Left forelimb (tissue), 1 donor: ENCODE results near the gene LRRC73.
A peak's percentile ranks its signal among the peaks of the same experiment; 100 is the strongest.
"Not testable (repeated sequence)": the region's sequence is repeated elsewhere in the genome, so short reads cannot be mapped to it uniquely, and the experiment has no call there.

Source experiments
- DNase-seq: peaks from one replicate; pipeline ENCODE4 v3.0.0-alpha.2; 2018; ENCODE audit warnings: low spot score

The LRRC73 gene

DNA sequence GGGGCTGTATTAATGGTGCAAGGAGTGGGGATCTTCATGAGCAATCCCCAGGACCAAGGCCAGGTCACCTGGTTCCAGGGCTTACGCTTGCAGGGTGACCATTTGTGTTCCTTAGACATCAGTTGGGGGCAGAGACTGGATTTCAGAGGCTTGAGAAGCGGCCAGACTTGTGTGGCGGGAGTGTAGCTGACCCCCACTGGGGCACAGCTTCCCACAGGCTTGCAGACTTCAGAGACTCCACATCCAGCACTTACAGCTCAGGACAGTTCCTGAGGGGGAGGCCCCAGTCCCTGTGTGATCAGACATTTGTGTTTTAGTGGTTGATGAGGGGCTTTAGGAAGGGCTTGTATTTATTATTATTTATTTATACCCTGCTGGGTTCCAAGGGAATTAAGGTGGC lies 17.5 kb downstream of the LRRC73 start:
- no peak for DNase-seq

DNA sequence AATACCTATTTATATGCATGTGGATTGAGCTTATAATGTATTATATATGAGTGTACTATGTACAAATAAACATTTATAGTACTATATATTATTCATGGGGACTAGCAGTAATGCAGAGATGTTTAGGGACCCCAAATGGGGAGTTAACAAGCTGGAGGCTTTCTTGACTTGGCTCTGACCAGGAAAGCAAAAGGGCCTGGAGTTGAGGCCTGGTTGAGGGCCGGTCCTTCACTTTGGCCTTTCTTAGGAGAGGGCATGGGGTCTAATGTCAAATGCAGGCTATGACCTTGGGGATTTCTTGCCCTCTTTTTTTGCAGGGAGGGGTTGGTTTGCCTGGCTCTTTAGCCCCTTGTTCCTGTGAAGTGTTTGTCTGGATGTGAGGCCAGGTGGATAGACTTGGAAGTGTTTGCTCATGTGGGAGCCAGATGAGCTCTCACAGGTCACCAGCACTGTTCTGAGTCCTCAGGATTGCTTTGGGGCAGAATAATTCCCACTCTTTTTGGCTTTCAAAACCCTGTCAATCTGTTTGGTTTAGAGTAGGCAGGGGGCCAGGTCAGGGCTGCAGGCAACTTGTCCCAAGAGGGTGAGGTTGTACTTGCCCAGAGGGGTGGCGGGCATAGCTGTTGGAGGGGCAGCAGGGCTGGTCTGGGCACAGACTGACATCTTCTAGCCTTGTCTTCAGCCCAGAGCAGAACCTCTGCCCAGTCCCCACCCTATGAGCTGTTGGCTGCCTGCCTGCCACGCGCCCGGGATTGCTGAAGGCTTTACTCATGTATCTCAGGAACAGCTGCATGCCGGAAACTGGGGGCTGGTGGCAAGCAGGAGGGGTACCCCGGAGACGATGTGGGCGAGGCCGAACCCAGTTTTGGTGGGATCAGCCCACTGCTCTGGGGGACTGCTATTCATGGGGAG lies 18.1 kb downstream of the LRRC73 start:
- no peak for DNase-seq

DNA sequence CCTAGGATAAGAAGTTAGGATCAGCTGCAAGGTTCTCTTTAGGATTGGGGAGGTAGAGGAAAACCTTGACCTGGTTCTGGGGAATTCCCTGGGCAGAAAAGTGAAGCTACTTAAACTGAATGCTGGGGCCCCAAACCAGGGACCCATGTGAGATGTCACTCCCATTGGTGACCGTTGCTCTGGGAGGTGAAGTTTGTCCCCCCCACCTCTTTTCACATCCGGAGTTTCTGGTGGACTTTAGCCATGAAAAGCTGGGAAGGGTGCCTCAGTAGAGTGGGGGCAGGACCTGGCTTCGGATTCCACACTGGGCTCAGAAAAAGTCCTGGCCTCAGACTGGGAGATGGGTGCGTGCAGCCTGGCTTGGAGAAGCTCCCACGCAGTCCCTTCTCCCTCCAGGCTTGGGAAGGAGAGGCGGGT lies 19.6 kb downstream of the LRRC73 start:
- no peak for DNase-seq

DNA sequence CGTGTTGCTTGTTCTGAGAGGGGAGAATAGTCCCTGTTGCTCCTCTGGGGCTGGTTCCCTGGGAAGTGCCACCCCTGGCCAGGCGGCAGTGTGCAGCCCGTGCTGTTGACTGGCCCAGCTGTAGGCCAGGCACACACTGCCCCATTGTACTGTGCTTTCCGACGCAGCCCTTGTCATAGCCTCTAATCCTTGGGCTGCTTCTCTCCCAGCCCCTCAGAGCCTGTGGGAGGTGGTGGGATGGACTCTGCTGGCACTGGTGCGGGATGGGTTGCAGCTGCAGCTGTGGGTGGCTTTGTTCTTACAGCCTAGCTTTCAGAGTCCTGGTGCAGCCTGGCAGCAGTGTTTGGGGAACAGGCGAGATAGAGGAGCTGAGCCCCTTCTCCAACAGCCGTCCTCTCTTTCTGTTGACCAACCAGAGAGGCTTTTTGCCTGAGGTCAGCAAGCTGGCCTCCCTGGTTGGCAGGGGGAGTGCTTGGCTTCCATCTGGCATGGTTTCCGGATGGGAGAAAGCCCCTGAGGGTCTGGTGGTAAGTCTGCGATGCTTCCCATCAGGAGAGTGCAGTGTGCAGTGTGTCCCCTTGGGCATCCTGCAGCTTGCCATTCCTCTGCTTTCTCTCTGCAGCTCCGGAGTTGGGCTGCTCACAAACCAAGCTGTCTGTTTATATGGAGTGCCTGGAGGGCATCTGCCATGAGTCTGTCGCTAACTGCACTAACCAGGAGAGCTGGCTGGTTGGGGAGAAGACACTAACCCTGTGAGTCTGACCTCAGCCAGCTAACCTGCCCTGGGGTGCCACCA lies 20.7 kb downstream of the LRRC73 start:
- DNase-seq: no peak

DNA sequence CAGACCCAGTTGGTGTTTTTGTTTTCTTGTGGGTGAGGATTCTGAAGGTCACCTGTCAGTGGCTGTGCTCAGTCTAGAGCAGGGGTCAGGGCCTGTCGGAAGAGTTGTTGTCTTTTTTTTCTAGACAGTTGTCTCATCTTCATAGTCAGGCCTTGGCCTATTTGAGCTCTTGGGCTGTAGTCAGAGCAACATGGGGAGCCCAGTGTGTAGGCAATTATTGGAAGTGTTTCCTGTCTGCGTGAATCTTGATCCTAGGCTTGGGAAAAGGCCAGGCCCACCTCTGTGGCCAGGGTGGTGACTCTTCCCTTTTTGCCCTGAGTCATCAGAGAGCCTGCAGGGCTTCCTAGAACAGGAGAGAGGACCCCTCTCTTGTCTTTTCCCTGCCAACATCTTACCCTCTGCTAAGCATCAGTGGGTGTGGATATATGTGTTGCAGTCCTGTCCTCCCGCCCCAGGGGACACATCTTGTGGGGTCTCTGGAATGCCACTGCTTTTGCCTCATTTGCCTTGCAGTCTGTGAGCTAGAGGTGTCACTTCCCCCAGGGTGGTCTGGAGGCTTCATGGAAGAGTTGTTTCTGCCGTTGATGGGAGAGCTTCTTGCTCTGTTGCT lies 21.4 kb downstream of the LRRC73 start:
- DNase-seq: no peak

DNA sequence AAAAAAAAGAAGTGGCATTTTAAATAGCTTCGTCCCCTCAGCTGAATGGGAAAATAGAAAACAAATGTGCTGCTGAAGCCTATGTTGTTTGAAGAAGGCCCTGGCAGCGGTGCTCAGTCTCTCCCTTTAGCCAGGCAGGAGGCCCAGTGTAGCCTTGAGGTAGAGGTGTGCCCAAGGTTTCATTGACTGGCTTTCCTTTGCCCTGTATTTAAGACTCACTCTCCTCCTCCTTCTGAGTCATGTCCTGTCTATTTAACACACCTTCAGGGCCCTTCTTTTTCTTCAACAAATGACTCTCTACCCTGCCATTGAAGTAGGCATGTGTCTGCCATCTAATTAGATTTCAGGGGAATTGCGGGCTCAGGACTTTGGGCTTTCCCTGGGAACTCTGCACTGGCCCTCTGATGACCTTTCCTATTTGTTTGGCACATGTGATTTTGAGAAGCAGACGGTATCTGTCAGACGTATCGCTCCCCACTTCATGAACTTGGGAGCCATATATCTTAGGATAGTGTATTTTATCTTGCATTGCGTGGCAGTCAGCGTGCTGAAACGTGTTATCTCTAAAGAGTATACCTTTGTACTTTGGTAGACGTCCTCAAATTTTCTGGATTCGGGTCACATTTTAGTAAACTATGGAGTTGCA lies 28.4 kb downstream of the LRRC73 start:
- no peak for DNase-seq

DNA sequence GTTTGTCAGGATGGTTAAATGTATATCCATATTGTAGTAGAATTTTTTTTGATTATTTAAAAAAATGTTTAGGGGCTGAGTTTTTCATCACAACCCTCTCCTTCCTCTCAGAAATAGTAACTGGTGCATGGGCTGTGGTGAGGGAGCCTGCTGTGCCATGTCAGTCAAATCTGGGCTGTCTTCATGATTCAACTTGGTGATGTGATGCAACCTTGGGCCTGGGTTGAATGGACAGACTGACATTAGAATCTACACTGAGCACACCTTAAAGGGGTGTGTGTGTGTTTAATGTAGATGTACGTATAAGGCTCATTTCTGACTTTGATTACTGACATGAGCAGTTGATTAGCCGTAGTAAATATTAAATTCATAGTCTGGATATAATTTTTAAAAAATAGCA lies 29.1 kb downstream of the LRRC73 start:
- DNase-seq: no peak

DNA sequence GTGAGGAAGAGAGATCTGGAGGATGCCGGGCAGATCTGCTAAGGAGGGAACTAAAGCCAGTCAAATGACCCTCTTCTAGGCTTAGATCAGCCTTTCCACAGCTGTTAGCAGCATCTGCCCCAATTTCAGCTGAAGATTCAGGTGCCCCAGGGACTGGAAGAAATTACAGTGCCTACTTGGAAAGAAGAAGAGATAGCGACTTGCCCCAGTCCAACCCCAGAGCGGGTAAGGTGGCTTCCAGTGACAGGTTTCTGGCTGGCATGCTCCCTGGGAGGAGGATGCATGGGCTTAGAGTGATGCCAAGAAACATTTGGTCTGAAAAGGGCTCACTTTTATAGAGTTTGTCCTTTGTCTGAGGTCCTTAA lies 32.2 kb downstream of the LRRC73 start:
- DNase-seq: no peak

DNA sequence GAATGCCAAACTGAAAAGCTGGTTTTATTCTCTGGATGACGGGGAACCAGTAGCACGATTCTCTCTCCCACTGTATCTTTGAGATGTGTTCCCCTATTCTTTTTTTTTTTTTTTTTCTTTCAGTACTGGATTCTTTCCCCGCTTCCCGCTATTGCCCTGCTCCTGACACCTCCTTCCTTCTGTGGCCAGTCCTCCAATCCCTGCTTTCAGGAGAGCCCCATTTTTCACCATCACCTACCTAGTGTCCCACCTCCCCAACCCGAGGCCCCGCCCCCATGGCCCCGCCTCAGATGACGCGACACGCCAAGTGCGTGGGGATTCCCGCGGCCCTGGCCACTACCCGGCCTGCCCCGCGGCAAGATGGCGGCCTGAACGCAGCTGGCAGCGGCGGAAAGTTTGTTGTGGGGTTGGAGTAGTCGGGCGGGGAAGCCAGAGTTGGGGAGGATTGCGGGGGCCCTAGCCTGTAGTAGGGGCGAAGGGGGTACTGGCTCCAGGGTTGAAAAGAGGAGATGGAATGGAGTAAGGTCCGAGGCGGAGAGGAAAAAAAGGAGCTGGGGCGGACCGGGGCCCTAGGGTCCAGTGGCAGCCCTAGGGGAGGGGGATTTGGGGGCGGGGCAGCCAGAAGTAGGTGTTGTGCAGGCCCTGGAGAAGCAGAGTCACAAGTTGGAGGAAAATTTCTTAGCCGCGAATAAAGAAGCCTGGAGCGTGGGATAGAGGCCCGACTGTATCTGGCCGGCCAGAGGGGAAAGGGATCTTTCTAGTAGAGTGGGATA lies 32.7 kb downstream of the LRRC73 start, which contains the start of gene TJAP1:
TSS of gene TJAP1 (plus strand) at position 336 of the 773 bp plus-strand sequence. CDS start 21,432 bp downstream, outside the sequence.
- peak; percentile 97 for DNase-seq

DNA sequence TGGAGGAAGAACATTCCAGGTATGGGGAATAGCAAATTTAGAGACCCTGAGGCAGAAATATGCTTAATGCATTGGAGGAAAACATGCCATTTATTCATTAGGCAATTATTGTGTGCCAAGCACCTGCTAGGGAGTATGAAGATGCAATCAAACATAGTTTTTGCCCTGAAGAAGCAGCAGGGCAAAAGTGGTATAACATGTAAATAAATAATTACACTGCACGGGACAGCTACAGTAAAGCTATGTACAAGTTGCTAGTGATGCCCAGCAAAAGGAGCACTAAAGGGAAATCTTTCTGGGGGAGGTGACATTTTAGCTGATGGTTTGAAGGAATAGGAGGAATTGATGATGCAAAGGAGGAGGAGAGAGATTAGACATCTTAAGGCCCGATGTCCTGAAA lies 33.4 kb downstream of the LRRC73 start:
- no peak for DNase-seq

DNA sequence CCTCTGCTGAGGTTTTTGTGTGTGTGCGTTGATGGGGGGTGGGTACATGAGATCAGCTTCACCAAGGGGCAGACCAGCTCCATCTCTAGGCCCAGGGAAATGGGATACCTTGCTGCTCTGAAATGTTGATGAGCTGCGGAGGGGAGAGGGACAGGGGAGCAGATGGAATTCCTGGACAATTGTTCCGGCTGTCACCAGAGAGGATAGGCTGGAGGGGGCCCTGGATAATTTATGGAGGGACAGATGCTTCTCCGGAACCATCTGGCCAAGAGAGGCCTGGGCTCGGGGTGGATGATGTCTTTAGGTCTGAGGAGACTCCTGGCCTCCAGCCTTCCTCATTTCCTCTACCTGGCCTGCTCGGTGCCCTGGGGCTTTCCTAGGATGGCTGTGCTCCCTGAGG lies 34.6 kb downstream of the LRRC73 start:
- DNase-seq: no peak

DNA sequence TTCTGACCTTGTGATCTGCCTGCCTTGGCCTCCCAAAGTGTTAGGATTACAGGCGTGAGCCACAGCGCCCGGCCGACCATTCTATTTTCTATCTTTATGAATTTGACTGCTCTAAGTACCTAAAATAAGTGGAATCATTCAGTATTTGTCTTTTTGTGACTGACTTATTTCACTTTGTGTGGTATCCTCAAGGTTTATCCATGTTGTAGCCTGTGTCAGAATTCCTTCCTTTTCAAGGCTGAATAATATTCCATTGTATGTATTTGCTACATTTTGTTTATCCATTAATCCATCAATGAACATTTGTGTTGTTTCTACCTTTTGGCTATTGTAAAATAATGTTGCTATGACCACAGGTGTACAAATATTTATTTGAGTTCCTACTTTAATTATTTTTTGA lies 37.6 kb downstream of the LRRC73 start:
- no peak for DNase-seq

DNA sequence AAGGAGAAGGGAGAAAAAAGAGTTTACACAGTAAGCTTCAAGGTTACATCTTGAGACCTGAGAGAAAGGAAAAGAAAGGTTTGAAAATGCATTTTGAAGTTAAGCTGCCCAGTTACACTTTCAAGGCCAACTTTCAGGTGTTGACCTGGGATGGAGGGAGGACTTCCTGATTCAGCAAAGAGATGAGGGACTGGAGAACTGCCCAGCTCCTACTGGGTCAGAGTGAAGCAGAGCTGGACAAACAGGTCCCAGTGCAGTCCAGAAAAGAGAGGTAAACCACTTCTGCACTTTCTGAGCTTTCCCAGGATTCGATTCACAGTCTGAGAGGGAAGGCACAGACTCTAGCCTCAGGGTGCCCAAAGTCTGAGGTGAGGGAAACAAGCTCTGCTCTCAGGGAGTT lies 38.7 kb downstream of the LRRC73 start:
- no peak for DNase-seq

DNA sequence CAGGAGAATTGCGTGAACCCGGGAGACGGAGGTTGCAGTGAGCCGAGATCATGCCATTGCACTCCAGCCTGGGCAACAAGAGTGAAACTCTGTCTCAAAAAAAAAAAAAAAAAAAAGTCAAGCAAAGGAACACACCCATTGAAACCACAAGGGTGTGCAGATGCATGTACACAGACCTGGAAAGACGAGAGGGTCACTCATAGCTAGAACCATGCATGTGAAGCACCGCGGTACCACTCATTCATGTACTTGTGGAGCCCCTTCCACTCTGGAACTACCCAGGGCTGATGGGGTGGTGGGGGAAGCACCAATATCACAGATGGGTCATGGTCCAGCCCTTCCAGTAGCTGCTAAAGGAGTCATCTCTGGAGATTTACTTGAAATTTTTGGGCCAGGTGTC lies 40.2 kb downstream of the LRRC73 start:
- no peak for DNase-seq

DNA sequence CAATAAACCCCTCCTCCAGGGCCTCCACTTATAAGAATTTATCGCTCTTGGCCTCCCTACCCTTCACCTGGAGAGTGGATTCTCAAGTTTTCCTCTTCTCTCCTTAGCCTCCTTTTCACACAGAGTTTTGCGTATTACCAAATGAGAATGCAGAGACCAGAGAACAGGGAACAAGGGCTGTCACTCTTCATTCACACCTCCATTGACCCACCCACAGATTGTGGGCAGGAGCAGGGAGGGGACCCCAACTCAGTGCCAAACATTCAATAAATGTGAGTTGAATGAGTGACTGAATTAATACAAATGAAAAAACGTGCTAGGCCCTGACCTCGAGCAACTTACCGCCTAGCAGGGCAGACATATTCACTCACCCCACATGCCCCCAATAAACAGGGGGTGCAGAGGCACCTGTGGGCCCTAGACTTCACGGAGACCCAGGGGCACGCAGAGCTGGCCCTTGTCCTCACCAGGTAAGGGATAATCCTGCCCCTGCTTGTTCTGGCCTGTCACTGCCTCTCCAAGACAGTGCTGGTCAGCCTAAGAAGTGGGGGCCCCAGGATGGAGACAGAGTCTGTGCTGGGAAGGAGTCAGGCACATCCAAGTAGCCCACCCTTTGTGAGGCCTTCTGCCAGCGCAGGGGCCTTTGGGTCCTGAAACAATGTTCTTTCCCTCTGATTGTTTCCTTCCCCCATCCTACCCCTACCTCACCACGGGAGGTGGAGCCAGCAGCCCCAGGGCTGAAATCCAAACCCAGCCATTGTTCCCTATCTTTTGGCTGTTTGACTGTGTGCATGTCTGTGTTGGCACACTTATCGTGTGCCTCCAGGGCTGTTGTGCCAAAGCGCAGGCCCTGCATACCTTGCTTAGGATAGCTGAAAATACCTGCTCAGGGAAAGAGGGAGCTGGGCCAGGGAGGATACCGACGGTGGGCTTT lies 41.1 kb downstream of the LRRC73 start:
- DNase-seq: no peak

DNA sequence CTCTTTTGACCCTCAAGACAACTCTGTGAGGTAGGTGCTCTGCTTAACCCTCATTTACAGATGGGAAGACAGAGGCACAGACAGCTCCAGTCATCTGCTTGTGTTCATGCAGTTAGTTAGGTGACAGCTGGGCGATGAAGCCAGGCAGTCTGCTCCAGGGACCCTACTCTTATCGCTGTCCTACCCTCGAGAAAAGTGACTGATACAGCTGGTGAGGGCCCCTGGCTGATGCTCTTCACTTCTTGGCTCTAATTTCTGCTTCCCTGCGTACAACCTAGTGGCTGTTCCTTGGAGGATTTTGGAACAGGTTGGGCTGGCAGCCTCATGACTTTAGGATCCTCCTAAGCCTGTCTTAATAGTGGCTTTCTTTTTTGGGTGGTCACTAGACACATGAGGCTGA lies 41.9 kb downstream of the LRRC73 start:
- no peak for DNase-seq

DNA sequence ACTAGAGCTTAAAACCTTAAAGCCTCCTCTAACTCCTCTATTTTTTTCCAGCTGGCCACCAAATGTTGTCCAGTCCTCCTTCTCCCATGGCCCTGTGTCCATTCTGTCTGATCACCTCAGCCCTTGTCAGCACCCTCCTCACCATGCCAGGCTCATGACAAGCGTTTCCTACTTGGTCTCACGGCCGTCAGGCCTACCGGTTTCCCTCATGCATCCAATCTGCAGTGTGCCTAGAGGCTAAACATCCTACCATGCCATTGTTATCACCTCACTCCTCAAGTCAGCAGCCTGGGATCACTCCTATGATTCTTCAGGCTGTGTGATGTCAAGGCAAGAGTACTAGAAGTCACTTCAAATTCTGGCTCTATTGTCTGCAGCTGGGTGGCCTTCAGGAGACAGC lies 42.4 kb downstream of the LRRC73 start:
- no peak for DNase-seq

DNA sequence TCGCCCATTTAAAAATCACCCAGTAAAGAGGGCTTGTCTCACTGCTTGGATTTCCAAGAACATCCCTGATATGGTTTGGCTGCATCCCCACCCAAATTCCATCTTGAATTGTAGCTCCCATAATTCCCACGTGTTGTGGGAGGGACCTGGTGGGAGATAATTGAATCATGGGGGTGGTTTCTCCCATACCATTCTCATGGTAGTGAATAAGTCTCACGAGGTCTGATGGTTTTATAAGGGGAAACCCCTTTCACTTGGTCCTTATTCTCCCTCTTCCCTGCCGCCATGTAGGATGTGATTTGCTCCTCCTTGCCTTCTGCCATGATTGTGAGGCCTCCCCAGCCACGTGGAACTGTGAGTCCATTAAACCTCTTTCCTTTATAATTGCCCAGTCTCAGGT lies 42.9 kb downstream of the LRRC73 start:
- DNase-seq: not testable (repeated sequence)

DNA sequence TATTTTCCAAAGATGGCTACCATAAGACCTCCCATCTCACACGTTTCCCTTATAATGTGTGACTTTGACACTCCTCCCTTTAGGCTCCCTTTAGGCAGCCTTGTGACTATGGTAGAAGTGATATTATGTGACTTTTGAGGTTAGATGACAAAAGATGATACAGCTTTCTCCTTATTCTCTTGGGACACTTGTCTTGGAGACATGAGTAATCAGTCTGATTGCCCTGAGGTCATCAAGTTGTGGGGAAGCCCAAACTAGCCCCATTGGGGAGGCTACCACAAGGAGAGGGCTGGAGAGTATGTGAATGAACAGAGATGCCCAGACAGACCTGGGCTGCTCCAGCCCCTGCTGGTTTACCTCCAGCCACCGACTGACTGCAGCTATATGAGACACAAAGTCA lies 44.2 kb downstream of the LRRC73 start:
- no peak for DNase-seq

DNA sequence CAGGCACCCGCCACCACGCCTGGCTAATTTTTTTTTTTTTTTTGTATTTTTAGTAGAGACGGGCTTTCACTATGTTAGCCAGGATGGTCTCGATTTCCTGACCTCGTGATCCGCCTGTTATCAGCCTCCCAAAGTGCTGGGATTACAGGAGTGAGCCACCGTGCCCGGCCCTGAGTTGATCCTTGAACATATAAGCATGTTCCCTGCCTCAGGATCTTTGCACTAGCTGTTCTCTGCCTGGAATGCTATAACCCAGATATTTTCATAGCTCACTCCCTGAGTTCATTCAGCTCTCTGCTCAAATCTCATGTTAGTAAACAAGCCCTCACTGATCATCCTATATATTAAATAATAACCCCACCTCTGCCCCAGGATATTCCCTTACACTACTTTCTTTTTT lies 45.8 kb downstream of the LRRC73 start:
- DNase-seq: no peak
